Tibial nerve (tissue), 3 donors: Measurements from ENCODE around the gene ADAM10.

ENCODE experiments used
- CTCF ChIP-seq, 5 experiments: fragments of 200-600 bp in 3 of 5; fragments of 450-650 bp in 2 of 5; sonication (generic) in 3 of 5; IDR thresholded peaks; one replicate each; pipeline ENCODE4 v1.5.1; 2016 to 2019; ENCODE audit warnings: antibody characterized with exemption in 5 of 5, mild to moderate bottlenecking in 3 of 5, moderate library complexity in 2 of 5
- POLR2A ChIP-seq, 2 donors: fragments of 450-650 bp; IDR thresholded peaks; one replicate each; pipeline ENCODE4 v1.6.1; 2017; ENCODE audit warnings: antibody characterized with exemption in 2 of 2, mild to moderate bottlenecking in 2 of 2, moderate library complexity in 2 of 2

GRCh38 chr15:58766290-58766689, 16.8 kb upstream of the ADAM10 start:
- TF ChIP-seq POLR2A (IDR thresholded peaks at IDR 0.05) (no peak), CTCF (IDR thresholded peaks at IDR 0.05) (no peak)
